GM12878 (cell line): ENCODE data around the gene TAPT1. TPM values are rescaled to one million over a fixed set of nuclear protein-coding genes. Genes with fewer than 3 reads are reported as not detected.

Experiments
- ATAC-seq: fragments of 200-7000 bp; cut with Tn5 transposase; 3 replicates; pipeline ENCODE4 v1.9.1; 2020; ENCODE audit warnings: mild to moderate bottlenecking, moderate library complexity
- BruUV-seq: library from RNA; stranded (reverse); fragments of 400-500 nt; replicated peaks from 2 replicates; lab custom pipeline; 2021; lab: Mats Ljungman, UMichigan
- CTCF ChIA-PET: fragments of 300-600 bp; sonication (Branson Sonifier 250); formaldehyde crosslinking; extraction: SDS; loops from one replicate; lab custom pipeline; 2021; ENCODE audit warnings: inconsistent platforms; lab: Yijun Ruan, JAX
- POLR2A ChIA-PET: fragments of 350-600 bp; formaldehyde crosslinking; extraction: SDS; loops from one replicate; lab custom pipeline; 2021; ENCODE audit warnings: inconsistent platforms; lab: Charles Lee
- RAD21 ChIA-PET: fragments of 300-600 bp; sonication (Branson Sonifier 250); formaldehyde crosslinking; loops from one replicate; lab custom pipeline; 2023; ENCODE audit warnings: antibody characterized with exemption; ENCODE audit not compliant: unreplicated experiment; lab: Charles Lee
- SMC1A ChIA-PET: fragments of 300-600 bp; sonication (Branson Sonifier 250); formaldehyde crosslinking; loops from one replicate; lab custom pipeline; 2023; ENCODE audit not compliant: unreplicated experiment, uncharacterized antibody; lab: Charles Lee
- DNase-seq: peaks from one replicate; pipeline ENCODE4 v3.0.0-alpha.2; 2011; ENCODE audit warnings: low read depth, low spot score
- FAIRE-seq: peaks from 3 replicates; lab custom pipeline; 2011; peaks lifted over from hg19 to GRCh38; lab: Jason Lieb, UNC
- H2AFZ ChIP-seq: 2 replicates; pipeline ENCODE4 v1.6.0; 2011; ENCODE audit warnings: low read depth, low read length, control low read depth; ENCODE audit not compliant: control insufficient read depth
- H3K27ac ChIP-seq: 2 replicates; pipeline ENCODE4 v1.5.1; 2011; ENCODE audit warnings: control low read depth; ENCODE audit not compliant: control insufficient read depth, insufficient read depth
- H3K27me3 ChIP-seq, 2 experiments: replicated peaks in 1 of 2; 2 replicates each; pipeline versions ENCODE4 v1.6.0 to v1.6.1; 2011; ENCODE audit warnings: low read length in 1 of 2; ENCODE audit not compliant: control insufficient read depth in 2 of 2, insufficient read depth in 2 of 2
- H3K36me3 ChIP-seq, 2 experiments: 2 replicates each; pipeline ENCODE4 v1.5.1; 2011; ENCODE audit warnings: low read length in 1 of 2; ENCODE audit not compliant: control insufficient read depth in 2 of 2, insufficient read depth in 2 of 2
- H3K4me1 ChIP-seq: 2 replicates; pipeline ENCODE4 v1.6.1; 2011; ENCODE audit warnings: mild to moderate bottlenecking, low read length, moderate library complexity, mixed read lengths; ENCODE audit not compliant: control insufficient read depth, insufficient read depth
- H3K4me2 ChIP-seq: 2 replicates; pipeline ENCODE4 v1.6.0; 2011; ENCODE audit warnings: control low read depth; ENCODE audit not compliant: control insufficient read depth, insufficient read depth
- H3K4me3 ChIP-seq: fragments of 200-600 bp; sonication (generic); 2 replicates; pipeline ENCODE4 v1.5.1; 2016
- H3K79me2 ChIP-seq: 2 replicates; pipeline ENCODE4 v1.6.0; 2011; ENCODE audit warnings: low read length; ENCODE audit not compliant: control insufficient read depth, insufficient read depth
- H3K9ac ChIP-seq: 2 replicates; pipeline ENCODE4 v1.8.0; 2011; ENCODE audit warnings: low read length, control low read depth, mixed read lengths; ENCODE audit not compliant: control insufficient read depth, insufficient read depth
- H3K9me3 ChIP-seq: replicated peaks from 3 replicates; pipeline ENCODE4 v1.5.1; 2011; ENCODE audit warnings: mild to moderate bottlenecking, low read length; ENCODE audit not compliant: control insufficient read depth, insufficient read depth
- H4K20me1 ChIP-seq: 2 replicates; pipeline ENCODE4 v1.6.0; 2011; ENCODE audit not compliant: control insufficient read depth, insufficient read depth
- CBX5 ChIP-seq: sonication (generic); IDR thresholded peaks from 2 replicates; pipeline ENCODE4 v1.6.1; 2016; ENCODE audit warnings: low read depth, moderate library complexity, mild to moderate bottlenecking, inconsistent platforms
- FOXM1 ChIP-seq: IDR thresholded peaks from 2 replicates; pipeline ENCODE4 v1.6.1; 2012; ENCODE audit warnings: low read depth, mild to moderate bottlenecking, inconsistent platforms, low read length, moderate library complexity
- HCFC1 ChIP-seq: fragments of 150-350 bp; IDR thresholded peaks from 2 replicates; pipeline ENCODE4 v1.6.1; 2014; ENCODE audit warnings: low read length
- IKZF1 ChIP-seq: fragments of 450-650 bp; conservative IDR thresholded peaks from 2 replicates; pipeline ENCODE4 v1.6.1; 2017; ENCODE audit warnings: antibody characterized with exemption, mild to moderate bottlenecking
- IKZF2 ChIP-seq, 2 experiments: fragments of 450-650 bp; IDR thresholded peaks; 2 replicates each; pipeline ENCODE4 v1.6.1; 2017; ENCODE audit warnings: mild to moderate bottlenecking in 2 of 2, moderate library complexity in 2 of 2
- JUND ChIP-seq: IDR thresholded peaks from 2 replicates; pipeline ENCODE4 v1.6.1; 2012; ENCODE audit warnings: low read depth, mild to moderate bottlenecking, low read length, improper control_type of control experiment, moderate library complexity
- KLF5 ChIP-seq: fragments of 450-650 bp; IDR thresholded peaks from 2 replicates; pipeline ENCODE4 v1.6.1; 2014; ENCODE audit warnings: mild to moderate bottlenecking; ENCODE audit not compliant: partially characterized antibody
- MYB ChIP-seq: fragments of 150-350 bp; IDR thresholded peaks from 2 replicates; pipeline ENCODE4 v1.6.1; 2014; ENCODE audit warnings: mild to moderate bottlenecking, low read depth, low read length, borderline replicate concordance
- RAD21 ChIP-seq: IDR thresholded peaks from 2 replicates; pipeline ENCODE4 v1.6.1; 2011; ENCODE audit warnings: mild to moderate bottlenecking, low read depth, low read length, moderate library complexity; ENCODE audit not compliant: insufficient read depth
- RBBP5 ChIP-seq: fragments of 200-600 bp; sonication (generic); conservative IDR thresholded peaks from 2 replicates; pipeline ENCODE4 v1.6.1; 2016
- RELA ChIP-seq: fragments of 450-650 bp; IDR thresholded peaks from 2 replicates; pipeline ENCODE4 v1.8.0; 2014; ENCODE audit warnings: borderline replicate concordance; ENCODE audit not compliant: partially characterized antibody
- SMARCA5 ChIP-seq: fragments of 450-650 bp; IDR thresholded peaks from 2 replicates; pipeline ENCODE4 v1.6.1; 2017; ENCODE audit warnings: mild to moderate bottlenecking
- SPI1 ChIP-seq: IDR thresholded peaks from 2 replicates; pipeline ENCODE4 v1.6.1; 2011; ENCODE audit warnings: low read depth, mild to moderate bottlenecking, low read length, moderate library complexity, borderline replicate concordance; ENCODE audit not compliant: insufficient read depth
- STAT3 ChIP-seq: IDR thresholded peaks from 2 replicates; pipeline ENCODE4 v1.6.1; 2011; ENCODE audit warnings: low read depth, low read length, improper control_type of control experiment
- SUPT20H ChIP-seq: IDR thresholded peaks from 2 replicates; pipeline ENCODE4 v1.6.1; 2011; ENCODE audit warnings: low read depth, mild to moderate bottlenecking, low read length, moderate library complexity, borderline replicate concordance; ENCODE audit not compliant: control insufficient read depth
- YY1 ChIP-seq: IDR thresholded peaks from 2 replicates; pipeline ENCODE4 v1.6.1; 2011; ENCODE audit warnings: low read depth, mild to moderate bottlenecking, low read length
- WGBS: methylation state at CpG from one replicate; pipeline ENCODE4 v1.1.6; 2016; ENCODE audit warnings: low lambda C conversion rate; ENCODE audit not compliant: insufficient replicate concordance, insufficient coverage; ENCODE audit errors: missing lambda C conversion rate; 5-methylcytosine and 5-hydroxymethylcytosine counted together
- in situ Hi-C: fragments of 300-500 bp; cut with MboI; formaldehyde crosslinking; loops from 9 replicates; pipeline ENCODE4 v1.14.3; 2018; ENCODE audit warnings: mixed read lengths
- intact Hi-C: fragments of 100-400 bp; cut with micrococcal nuclease; formaldehyde crosslinking; loops from one replicate; pipeline ENCODE4 v1.14.2; 2022; ENCODE audit not compliant: unreplicated experiment
- polyA plus RNA-seq, 11 experiments: library from polyadenylated mRNA; depleted of rRNA in 4 of 11; unstranded in 6 of 11; stranded (reverse) in 5 of 11; fragments of >200 nt; fragmentation: Nextera tagmentation in 4 of 11; fragmentation: Illumina TruSeq in 1 of 11; extraction: Ambion mirVana in 4 of 11; extraction: Trizol in 1 of 11; gene quantifications; 1 replicate in 1 of 11; 2 replicates in 10 of 11; pipeline versions ENCODE4 v1.2.1 to v1.2.3, GENCODE V29; 2011 to 2016; ENCODE audit warnings: inconsistent platforms in 2 of 11, missing spikeins in 2 of 11, low read depth in 1 of 11
- total RNA-seq, 4 experiments: library from RNA; depleted of rRNA in 3 of 4; stranded (reverse); fragments of >200 nt in 3 of 4; fragmentation: Illumina TruSeq in 1 of 4; extraction: Trizol in 1 of 4; gene quantifications; 2 replicates each; pipeline versions ENCODE4 v1.2.1 to v1.2.3, GENCODE V29; 2013 to 2021
- TF ChIP-seq, protein P1 (sequence below): fragments of 450-650 bp; formaldehyde crosslinking; IDR thresholded peaks from 2 replicates; pipeline ENCODE4 v1.4.0; 2022; ENCODE audit warnings: mild to moderate bottlenecking, moderate library complexity

Gene TAPT1
- total and polyA plus RNA-seq, 10 of the 15 experiments (the other 5 are each of a cell fraction or from before 2014, with no cell fraction given), result 0.91 to 23.3 (median 9.5) TPM

DNA sequence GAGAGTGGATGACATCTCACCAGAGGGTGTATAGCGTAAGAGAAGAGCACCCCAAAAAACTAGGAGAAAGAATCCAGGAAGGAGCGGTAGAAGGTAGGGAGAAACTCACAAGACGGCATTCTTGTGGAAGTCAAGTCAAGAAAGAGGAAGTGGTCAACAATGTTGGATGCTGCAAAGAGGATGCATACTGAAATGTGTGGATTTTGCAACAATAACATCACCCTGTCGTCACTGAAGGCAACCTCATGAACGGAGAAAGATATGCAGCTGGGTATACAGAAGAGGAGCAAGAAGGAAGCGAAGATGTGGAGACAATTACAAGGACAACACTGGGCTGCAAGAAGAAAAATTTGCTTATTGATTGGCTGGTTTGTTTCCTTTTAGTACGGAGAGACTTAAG lies 11.4 kb upstream of the TAPT1 start:
- BruUV-seq, result no TSS peak
- SMC1A ChIA-PET, result no interaction called here
- Histone ChIP-seq H3K4me3 (no peak overlapping the region), H3K79me2 (no peaks in the 10 kb centered on the region), H3K9me3 (no peaks in the 10 kb centered on the region), H3K9ac (no peak overlapping the region)
- ATAC-seq (no peak), DNase-seq (no peak), FAIRE-seq (no peak)
- intact Hi-C loops (no loop called here), in situ Hi-C loops (no loop called here)
- TF ChIP-seq YY1 (no peak), KLF5 (no peak), SPI1 (peak; percentile 60; the same call in 1 of the 2 replicates)
- TF ChIP-seq, all 136 proteins: peak for 1
- H3K27me3 ChIP-seq, result no peaks in the 10 kb centered on the region
- ChIA-PET POLR2A (no interaction called here), CTCF (no interaction called here), RAD21 (no interaction called here)
- H3K36me3 ChIP-seq, result no peaks in the 10 kb centered on the region
- no peaks in the 10 kb centered on the region for H3K4me1 ChIP-seq
- no peak overlapping the region for H3K4me2 ChIP-seq
- no peak overlapping the region for H2AFZ ChIP-seq
- no peaks in the 10 kb centered on the region for H4K20me1 ChIP-seq
- 69% methylated on average over 7 of the region's 7 CpGs for WGBS
- no peak overlapping the region for H3K27ac ChIP-seq

DNA sequence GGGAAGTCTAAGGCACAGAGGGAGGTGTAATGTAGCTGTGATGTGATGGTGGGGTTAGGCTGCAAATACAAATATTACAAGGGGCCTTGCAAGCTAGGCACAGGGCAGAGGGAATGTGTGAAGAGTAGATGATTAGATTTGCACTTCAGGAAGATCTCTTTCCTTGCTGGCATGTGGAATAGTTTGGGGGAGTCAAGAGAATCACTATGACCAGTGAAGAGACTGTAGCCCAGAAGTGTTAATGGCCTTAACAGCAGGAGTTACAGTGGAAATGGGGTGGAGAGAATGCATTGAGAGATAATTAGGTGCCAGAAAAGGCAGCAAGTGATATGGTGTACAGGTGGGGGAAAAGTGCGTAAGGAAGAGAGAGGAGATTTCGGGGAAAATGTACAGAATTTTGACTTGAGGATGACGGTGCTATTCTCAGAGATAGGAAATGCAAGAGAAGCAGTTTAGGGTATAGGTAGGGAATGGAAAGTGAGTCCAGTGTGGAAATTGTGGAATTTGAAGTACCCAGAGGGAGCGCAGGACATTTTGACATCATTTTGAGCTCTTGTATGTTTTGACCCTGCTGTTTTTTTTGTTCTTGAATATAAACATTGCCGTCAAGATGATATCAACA lies 10.2 kb upstream of the TAPT1 start:
- Histone ChIP-seq H3K36me3 (no peaks in the 10 kb centered on the region), H3K27me3 (no peaks in the 10 kb centered on the region), H2AFZ (no peak overlapping the region), H3K9ac (no peak overlapping the region), H3K27ac (no peak overlapping the region), H3K79me2 (no peaks in the 10 kb centered on the region), H3K4me3 (no peak overlapping the region), H3K4me1 (no peaks in the 10 kb centered on the region), H4K20me1 (no peaks in the 10 kb centered on the region), H3K4me2 (no peak overlapping the region), H3K9me3 (no peaks in the 10 kb centered on the region)
- intact Hi-C loops, result no loop called here
- ChIA-PET POLR2A (no interaction called here), SMC1A (no interaction called here), RAD21 (no interaction called here), CTCF (interaction anchor here (0.8 kb wide), 1 partner anchor 38 kb away, joined by 3 read pairs; no protein-coding TSS in a partner anchor)
- FAIRE-seq, result no peak
- WGBS, result 90% methylated on average over 5 of the region's 5 CpGs
- ATAC-seq, result no peak
- DNase-seq, result no peak
- BruUV-seq, result no TSS peak
- in situ Hi-C loops, result no loop called here
- TF ChIP-seq STAT3 (no peak), RAD21 (no peak), CBX5 (no peak), JUND (no peak), MYB (no peak), RBBP5 (no peak), IKZF1 (no peak), IKZF2 (IDR thresholded peaks at IDR 0.05) (no peak), SMARCA5 (no peak), HCFC1 (no peak), SUPT20H (no peak), FOXM1 (no peak), RELA (no peak)
- TF ChIP-seq, protein P1, sequence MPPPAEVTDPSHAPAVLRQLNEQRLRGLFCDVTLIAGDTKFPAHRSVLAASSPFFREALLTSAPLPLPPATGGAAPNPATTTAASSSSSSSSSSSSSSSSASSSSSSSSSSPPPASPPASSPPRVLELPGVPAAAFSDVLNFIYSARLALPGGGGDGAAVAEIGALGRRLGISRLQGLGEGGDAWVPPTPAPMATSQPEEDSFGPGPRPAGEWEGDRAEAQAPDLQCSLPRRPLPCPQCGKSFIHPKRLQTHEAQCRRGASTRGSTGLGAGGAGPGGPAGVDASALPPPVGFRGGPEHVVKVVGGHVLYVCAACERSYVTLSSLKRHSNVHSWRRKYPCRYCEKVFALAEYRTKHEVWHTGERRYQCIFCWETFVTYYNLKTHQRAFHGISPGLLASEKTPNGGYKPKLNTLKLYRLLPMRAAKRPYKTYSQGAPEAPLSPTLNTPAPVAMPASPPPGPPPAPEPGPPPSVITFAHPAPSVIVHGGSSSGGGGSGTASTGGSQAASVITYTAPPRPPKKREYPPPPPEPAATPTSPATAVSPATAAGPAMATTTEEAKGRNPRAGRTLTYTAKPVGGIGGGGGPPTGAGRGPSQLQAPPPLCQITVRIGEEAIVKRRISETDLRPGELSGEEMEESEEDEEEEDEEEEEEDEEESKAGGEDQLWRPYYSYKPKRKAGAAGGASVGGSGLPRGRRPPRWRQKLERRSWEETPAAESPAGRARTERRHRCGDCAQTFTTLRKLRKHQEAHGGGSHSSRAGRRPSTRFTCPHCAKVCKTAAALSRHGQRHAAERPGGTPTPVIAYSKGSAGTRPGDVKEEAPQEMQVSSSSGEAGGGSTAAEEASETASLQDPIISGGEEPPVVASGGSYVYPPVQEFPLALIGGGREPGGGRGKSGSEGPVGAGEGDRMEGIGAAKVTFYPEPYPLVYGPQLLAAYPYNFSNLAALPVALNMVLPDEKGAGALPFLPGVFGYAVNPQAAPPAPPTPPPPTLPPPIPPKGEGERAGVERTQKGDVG (CRISPR knock-in tag), result no peak
